ENCODE data around the gene CHRNA10. TPM values are rescaled to one million over a fixed set of nuclear protein-coding genes. Genes with fewer than 3 reads are reported as not detected.

The CHRNA10 gene
- total and polyA plus RNA-seq, 10 of the 15 experiments (the other 5 are each of a cell fraction or from before 2014, with no cell fraction given), result 0.14 to 1.5 (median 0.57) TPM

- Histone ChIP-seq H2AFZ (ENCODE audit: control insufficient read depth, low read depth, low read length) (no peak overlapping the region), H3K27ac (ENCODE audit: control insufficient read depth, insufficient read depth) (no peak overlapping the region), H3K79me2 (ENCODE audit: control insufficient read depth, insufficient read depth, low read length) (no peaks in the 10 kb centered on the region), H3K4me2 (ENCODE audit: control insufficient read depth, insufficient read depth) (no peak overlapping the region), H3K4me1 (ENCODE audit: control insufficient read depth, insufficient read depth, low read length) (no peaks in the 10 kb centered on the region), H3K27me3 (replicated peaks in 1 of 2; ENCODE audit: control insufficient read depth in 2 of 2, insufficient read depth in 2 of 2, low read length in 1 of 2) (no peaks in the 10 kb centered on the region), H3K4me3 (no peak overlapping the region), H3K9ac (ENCODE audit: control insufficient read depth, insufficient read depth, low read length) (no peak overlapping the region), H3K9me3 (replicated peaks; ENCODE audit: control insufficient read depth, insufficient read depth, low read length) (no peaks in the 10 kb centered on the region), H4K20me1 (ENCODE audit: control insufficient read depth, insufficient read depth) (no peaks in the 10 kb centered on the region), H3K36me3 (ENCODE audit: control insufficient read depth in 2 of 2, insufficient read depth in 2 of 2, low read length in 1 of 2) (peaks cover 11 to 25% of the 10 kb centered on the region in 2 experiments)
- no peak for TF ChIP-seq TAF1 (IDR thresholded peaks at IDR 0.05; ENCODE audit: borderline replicate concordance, low read depth, low read length)
- no peak for TF ChIP-seq ZBTB40 (IDR thresholded peaks at IDR 0.05; ENCODE audit: borderline replicate concordance)
- TF ChIP-seq ZNF24 (IDR thresholded peaks at IDR 0.05), result no peak
- TF ChIP-seq ZNF687 (IDR thresholded peaks at IDR 0.05), result no peak
- no peak for TF ChIP-seq PAX5 (IDR thresholded peaks at IDR 0.05; ENCODE audit: borderline replicate concordance, low read depth, low read length)
- TF ChIP-seq MTA3 (IDR thresholded peaks at IDR 0.05; ENCODE audit: borderline replicate concordance, low read length), result no peak
- no peak for TF ChIP-seq POLR2AphosphoS2 (IDR thresholded peaks at IDR 0.05; ENCODE audit: low read depth, low read length)
- TF ChIP-seq WRNIP1 (IDR thresholded peaks at IDR 0.05; ENCODE audit: borderline replicate concordance, low read depth, low read length), result no peak
- TF ChIP-seq PAX8 (IDR thresholded peaks at IDR 0.05), result no peak
- no peak for TF ChIP-seq NFYA (IDR thresholded peaks at IDR 0.05; ENCODE audit: borderline replicate concordance, low read depth, low read length)
- ATAC-seq (no peak), DNase-seq (ENCODE audit: low read depth, low spot score) (no peak), FAIRE-seq (no peak)
- in situ Hi-C loops (cut with MboI), result no loop called here
- intact Hi-C loops (cut with micrococcal nuclease; ENCODE audit: unreplicated experiment), result loop anchor here (5.0 kb wide), 1 partner anchor 42 kb away; no protein-coding TSS in a partner anchor
- 97% methylated on average over 2 of the region's 2 CpGs for WGBS (ENCODE audit: insufficient coverage, insufficient replicate concordance, low lambda C conversion rate, missing lambda C conversion rate)
- RAD21 ChIA-PET (ENCODE audit: unreplicated experiment), result interaction anchor here (1.1 kb wide), 1 partner anchor 108 kb away, joined by 4 read pairs; the partner anchor contains the start of gene PGAP2
- CTCF ChIA-PET, result interaction anchor here (0.6 to 2.1 kb wide), 2 partner anchors 98 to 109 kb away, joined by 3 to 4 read pairs; no protein-coding TSS in a partner anchor
- no TSS peak for BruUV-seq (replicated peaks)
- POLR2A ChIA-PET, result no interaction called here
- SMC1A ChIA-PET (ENCODE audit: uncharacterized antibody, unreplicated experiment), result interaction anchor here (0.6 to 1.2 kb wide), 2 partner anchors 15 to 108 kb away, joined by 3 read pairs; partner anchors contain the start of gene PGAP2
These were observed 29.2 kb upstream of the CHRNA10 start for GRCh38 chr11:3700410-3700809.

Measured in GM12878 (cell line).